ENCODE data around the gene LRRC8A. TPM values are rescaled to one million over a fixed set of nuclear protein-coding genes. Genes with fewer than 3 reads are reported as not detected.

LRRC8A gene
- total RNA-seq, 4 donors from 2014 or later = 77.3 to 127 (median 108) TPM

GRCh38 chr9:128919402-128920089 lies 37.6 kb downstream of the LRRC8A start:
- Histone ChIP-seq H3K27me3 (no peaks in the 10 kb centered on the region), H3K9me3 (no peaks in the 10 kb centered on the region), H3K4me1 (peaks cover 83% of the 10 kb centered on the region), H3K36me3 (peaks cover 21% of the 10 kb centered on the region), H3K4me3 (no peak overlapping the region), H3K27ac (peak overlapping the region; percentile 68)
- WGBS = 88% methylated on average over 14 of the region's 14 CpGs
- DNase-seq (ENCODE audit: low spot score in 2 of 2) = no peak
- no peak for TF ChIP-seq POLR2A (IDR thresholded peaks at IDR 0.05)
- TF ChIP-seq POLR2AphosphoS5 (IDR thresholded peaks at IDR 0.05) = no peak
- TF ChIP-seq EP300 (IDR thresholded peaks at IDR 0.05) = no peak
- no peak for TF ChIP-seq CTCF (IDR thresholded peaks at IDR 0.05)

DNA sequence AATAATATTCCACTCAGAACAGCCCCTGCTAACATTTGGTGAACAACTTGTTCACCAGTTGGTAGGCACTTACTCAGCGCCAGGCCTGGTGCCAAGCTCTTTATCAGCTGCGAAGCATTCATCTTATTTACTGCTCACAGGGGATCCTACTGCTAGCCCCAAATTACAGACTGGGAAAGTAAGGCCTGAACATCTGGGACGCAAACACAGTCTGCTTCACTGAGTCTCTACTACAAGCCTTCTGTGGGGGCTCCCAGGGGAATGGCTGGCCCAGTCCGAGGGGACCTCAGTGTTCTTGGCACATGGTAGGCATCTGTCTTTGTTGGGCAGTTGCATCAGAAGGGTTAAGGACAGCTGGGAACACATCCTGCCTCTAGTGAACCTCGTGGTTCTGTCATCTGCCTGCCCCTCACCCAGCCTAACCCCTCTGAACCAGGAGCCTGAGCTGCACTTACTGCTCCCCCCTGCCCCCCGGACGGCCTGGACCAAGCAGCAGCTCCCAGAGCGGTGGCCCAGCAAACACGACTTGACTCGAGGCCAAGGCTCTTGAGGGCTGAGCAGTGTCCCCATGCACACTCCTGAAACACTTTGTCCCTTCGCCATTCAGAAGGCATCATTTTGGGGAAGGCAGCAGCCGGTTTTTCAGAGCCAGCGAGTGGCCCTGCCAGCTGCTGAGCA lies 38.6 kb downstream of the LRRC8A start, which contains the start of gene PHYHD1:
Gene PHYHD1, plus strand, starts transcription at position 602 of the 678 bp plus-strand sequence. CDS start 1,342 bp downstream, outside the sequence.
- DNase-seq (ENCODE audit: low spot score in 2 of 2) = no peak
- peak within 1 kb of the TSS; percentile 57 for H3K4me3 ChIP-seq
- 34% methylated on average over 13 of the region's 13 CpGs for WGBS

DNA sequence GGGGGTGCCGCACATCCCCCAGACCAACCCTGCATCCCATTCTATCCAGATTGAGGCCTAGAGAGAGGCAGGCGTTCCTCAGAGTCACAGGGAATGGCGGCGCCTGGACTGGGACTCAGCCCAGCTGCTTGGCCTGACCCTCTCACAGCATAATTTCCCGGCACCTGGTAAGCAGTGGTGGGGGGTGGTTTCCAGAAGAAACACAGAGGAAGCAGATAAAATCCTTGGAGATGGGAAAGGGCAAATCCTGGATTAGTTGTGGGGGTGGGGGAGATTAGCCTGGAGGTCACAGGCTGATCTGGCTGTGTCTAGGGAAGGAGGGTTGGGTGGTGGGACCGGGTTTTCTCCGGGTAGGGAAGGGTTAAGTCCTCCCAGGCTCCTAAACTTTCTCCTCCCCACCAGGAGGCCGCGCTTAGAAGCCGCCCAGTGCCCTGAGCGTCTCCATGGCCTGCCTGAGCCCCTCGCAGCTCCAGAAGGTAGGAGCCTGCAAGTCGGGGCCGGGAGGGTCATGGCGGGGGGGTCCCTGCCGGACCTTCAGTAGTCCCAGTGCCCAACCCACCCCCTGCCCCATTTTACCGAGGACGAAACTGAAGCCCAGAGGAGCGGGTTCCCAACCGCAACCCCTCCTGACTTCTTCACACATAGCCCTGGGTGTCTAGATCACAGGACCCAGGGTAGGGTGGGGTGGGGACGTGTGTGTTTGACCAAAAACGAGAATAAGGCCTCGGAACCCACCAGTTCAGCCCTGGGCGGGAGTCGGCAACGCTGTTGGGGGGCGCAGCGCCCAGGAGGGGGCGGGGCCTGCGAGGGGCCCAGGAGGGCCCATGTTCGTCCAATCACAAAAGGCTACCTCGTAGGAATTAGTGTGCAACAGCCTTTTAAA lies 40.2 kb downstream of the LRRC8A start:
- Histone ChIP-seq H3K27me3 (no peaks in the 10 kb centered on the region), H3K4me1 (peaks cover 59% of the 10 kb centered on the region), H3K36me3 (peaks cover 6% of the 10 kb centered on the region), H3K27ac (peak overlapping the region; percentile 84), H3K4me3 (peak overlapping the region; percentile 57), H3K9me3 (no peaks in the 10 kb centered on the region)
- WGBS = 17% methylated on average over 18 of the region's 32 CpGs
- DNase-seq (ENCODE audit: low spot score in 2 of 2) = no peak
- TF ChIP-seq EP300 (IDR thresholded peaks at IDR 0.05) (no peak), POLR2AphosphoS5 (IDR thresholded peaks at IDR 0.05) (no peak), POLR2A (IDR thresholded peaks at IDR 0.05) (no peak), CTCF (IDR thresholded peaks at IDR 0.05) (no peak)

More for the DNA sequence above, 38.6 kb downstream of the LRRC8A start, which contains the start of gene PHYHD1:
- Histone ChIP-seq H3K4me1 (peaks cover 75% of the 10 kb centered on the region), H3K9me3 (no peaks in the 10 kb centered on the region), H3K36me3 (peaks cover 15% of the 10 kb centered on the region), H3K27me3 (no peaks in the 10 kb centered on the region), H3K27ac (peak within 1 kb of the TSS; percentile 84)
- TF ChIP-seq POLR2AphosphoS5 (IDR thresholded peaks at IDR 0.05) = peak in 1 of 3 donors; percentile 46
- TF ChIP-seq CTCF (IDR thresholded peaks at IDR 0.05) = no peak

DNA sequence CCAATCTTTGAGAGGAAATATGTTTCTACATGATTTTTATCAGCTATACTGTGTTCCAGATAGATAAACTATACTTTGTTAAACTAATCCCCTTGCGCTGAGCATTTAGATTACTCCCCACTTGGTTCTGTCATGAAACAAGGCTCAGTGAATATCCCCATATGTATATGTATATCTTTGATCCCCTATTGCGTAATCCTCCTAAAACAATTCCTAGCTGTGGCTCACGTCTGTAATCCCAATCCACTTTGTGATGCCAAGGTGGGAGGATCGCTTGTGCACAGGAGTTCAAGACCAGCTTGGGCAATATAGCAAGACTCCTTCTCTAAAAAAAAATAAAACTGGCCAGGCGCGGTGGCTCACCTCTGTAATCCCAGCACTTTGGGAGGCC lies 41.6 kb downstream of the LRRC8A start:
- Histone ChIP-seq H3K36me3 (no peaks in the 10 kb centered on the region), H3K27me3 (no peaks in the 10 kb centered on the region), H3K4me3 (peak overlapping the region; percentile 57), H3K27ac (no peak overlapping the region), H3K4me1 (peaks cover 61% of the 10 kb centered on the region), H3K9me3 (no peaks in the 10 kb centered on the region)
- TF ChIP-seq POLR2AphosphoS5 (IDR thresholded peaks at IDR 0.05) (no peak), POLR2A (IDR thresholded peaks at IDR 0.05) (no peak), CTCF (IDR thresholded peaks at IDR 0.05) (no peak), EP300 (IDR thresholded peaks at IDR 0.05) (no peak)
- WGBS = 81% methylated on average over 6 of the region's 6 CpGs
- no peak for DNase-seq (ENCODE audit: low spot score in 2 of 2)
